Neural progenitor cell (in vitro differentiated cells): ENCODE results near the gene BIRC6. TPM values are rescaled to one million over a fixed set of nuclear protein-coding genes. Genes with fewer than 3 reads are reported as not detected.

ENCODE experiments used
- DNase-seq: peaks from one replicate; pipeline ENCODE4 v3.0.0-alpha.2; 2016; ENCODE audit warnings: low spot score
- H2AFZ ChIP-seq: fragments of 200-600 bp; sonication (generic); replicated peaks from 2 replicates; pipeline ENCODE4 v1.6.1; 2016; ENCODE audit warnings: antibody characterized with exemption
- H3F3A ChIP-seq: fragments of 200-600 bp; sonication (generic); 2 replicates; pipeline ENCODE4 v1.6.1; 2016; ENCODE audit warnings: antibody characterized with exemption, low read depth
- H3K27ac ChIP-seq: fragments of 200-600 bp; sonication (generic); 2 replicates; pipeline ENCODE4 v1.5.1; 2016; ENCODE audit warnings: mild to moderate bottlenecking
- H3K27me3 ChIP-seq: fragments of 200-600 bp; sonication (generic); 2 replicates; pipeline ENCODE4 v1.6.1; 2016; ENCODE audit warnings: mild to moderate bottlenecking, moderate library complexity
- H3K36me3 ChIP-seq: fragments of 200-600 bp; sonication (generic); 2 replicates; pipeline ENCODE4 v1.5.1; 2016
- H3K4me1 ChIP-seq: fragments of 200-600 bp; sonication (generic); 2 replicates; pipeline ENCODE4 v1.6.1; 2016; ENCODE audit warnings: mixed run types
- H3K4me2 ChIP-seq: fragments of 200-600 bp; sonication (generic); 2 replicates; pipeline ENCODE4 v1.6.1; 2016
- H3K4me3 ChIP-seq: fragments of 200-600 bp; sonication (generic); 2 replicates; pipeline ENCODE4 v1.5.1; 2016
- H3K79me2 ChIP-seq: fragments of 200-600 bp; sonication (generic); 2 replicates; pipeline ENCODE4 v1.6.1; 2016; ENCODE audit warnings: low read depth
- H3K9ac ChIP-seq: fragments of 200-600 bp; sonication (generic); 2 replicates; pipeline ENCODE4 v1.6.1; 2016
- H3K9me3 ChIP-seq: fragments of 200-600 bp; sonication (generic); 2 replicates; pipeline ENCODE4 v1.5.1; 2016; ENCODE audit warnings: low read depth
- H4K20me1 ChIP-seq: fragments of 200-600 bp; sonication (generic); 2 replicates; pipeline ENCODE4 v1.6.1; 2016; ENCODE audit warnings: low read depth
- H3K27ac Mint-ChIP-seq: 3 replicates; pipeline ENCODE4 v1.8.0; 2021; ENCODE audit warnings: mixed read lengths
- H3K27me3 Mint-ChIP-seq: 2 replicates; pipeline ENCODE4 v1.8.0; 2022; ENCODE audit warnings: low read depth, mild to moderate bottlenecking, inconsistent platforms, moderate library complexity, mixed read lengths; ENCODE audit not compliant: insufficient read depth
- H3K36me3 Mint-ChIP-seq: 3 replicates; pipeline ENCODE4 v1.8.0; 2021; ENCODE audit warnings: mixed read lengths
- H3K4me1 Mint-ChIP-seq: 3 replicates; pipeline ENCODE4 v1.8.0; 2021; ENCODE audit warnings: mixed read lengths
- H3K4me3 Mint-ChIP-seq: 3 replicates; pipeline ENCODE4 v1.8.0; 2021; ENCODE audit warnings: mild to moderate bottlenecking, moderate library complexity, mixed read lengths
- H3K9me3 Mint-ChIP-seq: 3 replicates; pipeline ENCODE4 v1.8.0; 2020; ENCODE audit warnings: mixed read lengths
- CTCF ChIP-seq: fragments of 200-600 bp; sonication (generic); IDR thresholded peaks from 2 replicates; pipeline ENCODE4 v1.5.1; 2017; ENCODE audit warnings: antibody characterized with exemption, mild to moderate bottlenecking
- EZH2 ChIP-seq: fragments of 200-600 bp; sonication (generic); IDR thresholded peaks from 2 replicates; pipeline ENCODE4 v1.6.1; 2017; ENCODE audit warnings: antibody characterized with exemption, mild to moderate bottlenecking, moderate library complexity
- EZH2phosphoT487 ChIP-seq: fragments of 200-600 bp; sonication (generic); IDR thresholded peaks from 2 replicates; pipeline ENCODE4 v1.6.1; 2017; ENCODE audit warnings: antibody characterized with exemption
- total RNA-seq: library from RNA; depleted of rRNA; stranded (reverse); fragments of >200 nt; gene quantifications from 2 replicates; pipeline ENCODE4 v1.2.3, GENCODE V29; 2015; ENCODE audit warnings: low replicate concordance

Gene BIRC6
- total RNA-seq, 1 donor from 2014 or later = 105 TPM

GRCh38 chr2:32474381-32474780 is 117.6 kb downstream of the BIRC6 start:
- no peaks in the 10 kb centered on the region for H3K4me1 ChIP-seq
- H2AFZ ChIP-seq = no peak overlapping the region
- H3K9me3 Mint-ChIP-seq = no peaks in the 10 kb centered on the region
- H3K27ac Mint-ChIP-seq = no peak overlapping the region
- H3K4me2 ChIP-seq = no peak overlapping the region
- H3K36me3 Mint-ChIP-seq = peaks cover 12% of the 10 kb centered on the region
- H3K36me3 ChIP-seq = peaks cover 18% of the 10 kb centered on the region
- no peaks in the 10 kb centered on the region for H3K9me3 ChIP-seq
- no peaks in the 10 kb centered on the region for H3K27me3 Mint-ChIP-seq
- H3F3A ChIP-seq = no peaks in the 10 kb centered on the region
- no peak overlapping the region for H3K27ac ChIP-seq
- H3K27me3 ChIP-seq = no peaks in the 10 kb centered on the region
- no peak for DNase-seq
- no peaks in the 10 kb centered on the region for H3K79me2 ChIP-seq
- no peak overlapping the region for H3K9ac ChIP-seq
- H4K20me1 ChIP-seq = no peaks in the 10 kb centered on the region
- no peaks in the 10 kb centered on the region for H3K4me1 Mint-ChIP-seq
- H3K4me3 ChIP-seq = no peak overlapping the region
- H3K4me3 Mint-ChIP-seq = no peak overlapping the region
- TF ChIP-seq CTCF (no peak), EZH2 (no peak), EZH2phosphoT487 (no peak)

DNA sequence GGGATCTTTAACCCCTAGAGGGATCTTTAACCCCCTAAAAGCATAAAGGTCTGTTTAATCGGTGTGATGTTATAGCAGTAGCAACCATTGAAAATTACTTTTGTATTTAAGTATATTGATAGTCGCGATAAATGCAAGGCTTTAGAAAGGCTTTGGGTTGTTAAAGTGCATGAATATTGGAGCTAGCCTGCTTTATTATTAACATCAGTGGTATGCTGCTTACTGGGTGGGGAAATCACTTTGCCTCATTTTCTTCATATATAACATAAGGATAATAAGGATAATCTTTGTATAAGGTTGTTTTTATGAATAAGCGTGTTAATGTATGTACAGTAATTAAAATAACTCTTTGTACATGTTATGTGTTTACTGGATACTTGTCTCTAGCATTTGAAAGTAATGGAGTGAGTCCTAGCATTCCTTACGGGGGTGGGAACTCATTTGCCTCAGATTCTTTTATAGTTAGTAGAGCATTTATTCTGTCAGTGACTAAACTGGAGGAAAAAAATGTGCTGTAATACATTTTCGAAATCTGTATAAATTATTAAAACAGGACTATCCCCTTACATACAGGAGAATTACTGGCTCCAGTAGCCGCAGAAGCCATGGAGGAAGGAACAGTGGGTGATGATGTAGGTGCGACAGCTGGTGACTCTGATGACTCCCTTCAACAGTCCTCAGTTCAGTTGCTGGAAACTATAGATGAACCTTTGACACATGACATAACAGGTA is 122.2 kb downstream of the BIRC6 start:
- Histone ChIP-seq H3K79me2 (no peaks in the 10 kb centered on the region), H3K27ac (no peak overlapping the region), H3F3A (no peaks in the 10 kb centered on the region), H3K9ac (no peak overlapping the region), H2AFZ (no peak overlapping the region), H3K36me3 (peaks cover 17% of the 10 kb centered on the region), H4K20me1 (no peaks in the 10 kb centered on the region), H3K9me3 (no peaks in the 10 kb centered on the region), H3K4me3 (no peak overlapping the region), H3K4me1 (no peaks in the 10 kb centered on the region), H3K27me3 (no peaks in the 10 kb centered on the region), H3K4me2 (no peak overlapping the region)
- no peaks in the 10 kb centered on the region for H3K27me3 Mint-ChIP-seq
- H3K36me3 Mint-ChIP-seq = peaks cover 27% of the 10 kb centered on the region
- TF ChIP-seq CTCF (no peak), EZH2 (no peak), EZH2phosphoT487 (no peak)
- H3K9me3 Mint-ChIP-seq = no peaks in the 10 kb centered on the region
- DNase-seq = no peak
- no peak overlapping the region for H3K4me3 Mint-ChIP-seq
- H3K4me1 Mint-ChIP-seq = no peaks in the 10 kb centered on the region
- H3K27ac Mint-ChIP-seq = no peak overlapping the region

- Mint-ChIP-seq H3K27ac (no peak overlapping the region), H3K4me1 (no peaks in the 10 kb centered on the region)
- no peak overlapping the region for H3K9ac ChIP-seq
Measured at GRCh38 chr2:32479993-32480392, 123.2 kb downstream of the BIRC6 start.

More at GRCh38 chr2:32479993-32480392, 123.2 kb downstream of the BIRC6 start:
- no peak overlapping the region for H3K4me3 Mint-ChIP-seq
- no peak overlapping the region for H3K4me2 ChIP-seq
- H3K4me1 ChIP-seq = no peaks in the 10 kb centered on the region
- peaks cover 12% of the 10 kb centered on the region for H3K36me3 ChIP-seq
- no peak overlapping the region for H3K27ac ChIP-seq
- H3K36me3 Mint-ChIP-seq = peaks cover 27% of the 10 kb centered on the region
- H3K27me3 ChIP-seq = no peaks in the 10 kb centered on the region
- no peaks in the 10 kb centered on the region for H3K27me3 Mint-ChIP-seq
- no peaks in the 10 kb centered on the region for H3F3A ChIP-seq
- TF ChIP-seq EZH2 (no peak), EZH2phosphoT487 (no peak), CTCF (no peak)
- H4K20me1 ChIP-seq = no peaks in the 10 kb centered on the region
- H2AFZ ChIP-seq = no peak overlapping the region
- no peak for DNase-seq
- no peaks in the 10 kb centered on the region for H3K9me3 Mint-ChIP-seq
- H3K9me3 ChIP-seq = no peaks in the 10 kb centered on the region
- H3K79me2 ChIP-seq = no peaks in the 10 kb centered on the region
- no peak overlapping the region for H3K4me3 ChIP-seq
